ENCODE results near the gene KDR.

DNA sequence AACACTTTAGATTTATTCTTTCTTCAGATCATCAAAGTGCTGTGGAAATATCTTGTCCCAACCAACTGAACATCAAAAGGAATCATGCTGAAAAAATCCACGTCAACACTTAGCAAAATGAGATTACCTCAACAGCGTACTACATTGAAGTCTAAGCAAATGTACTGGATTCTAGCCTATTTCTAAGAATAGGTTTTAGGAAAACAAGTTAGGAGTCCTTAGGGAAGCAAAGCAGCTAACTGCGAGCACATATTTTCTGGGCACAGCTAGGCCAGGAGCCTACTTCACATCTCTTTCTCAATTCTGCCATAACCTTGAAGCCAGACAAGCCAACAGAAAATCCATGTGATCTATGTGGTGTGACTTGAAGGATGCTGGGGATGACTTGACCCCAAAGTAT lies 22.2 kb downstream of the KDR start:
- TF ChIP-seq, protein P1, sequence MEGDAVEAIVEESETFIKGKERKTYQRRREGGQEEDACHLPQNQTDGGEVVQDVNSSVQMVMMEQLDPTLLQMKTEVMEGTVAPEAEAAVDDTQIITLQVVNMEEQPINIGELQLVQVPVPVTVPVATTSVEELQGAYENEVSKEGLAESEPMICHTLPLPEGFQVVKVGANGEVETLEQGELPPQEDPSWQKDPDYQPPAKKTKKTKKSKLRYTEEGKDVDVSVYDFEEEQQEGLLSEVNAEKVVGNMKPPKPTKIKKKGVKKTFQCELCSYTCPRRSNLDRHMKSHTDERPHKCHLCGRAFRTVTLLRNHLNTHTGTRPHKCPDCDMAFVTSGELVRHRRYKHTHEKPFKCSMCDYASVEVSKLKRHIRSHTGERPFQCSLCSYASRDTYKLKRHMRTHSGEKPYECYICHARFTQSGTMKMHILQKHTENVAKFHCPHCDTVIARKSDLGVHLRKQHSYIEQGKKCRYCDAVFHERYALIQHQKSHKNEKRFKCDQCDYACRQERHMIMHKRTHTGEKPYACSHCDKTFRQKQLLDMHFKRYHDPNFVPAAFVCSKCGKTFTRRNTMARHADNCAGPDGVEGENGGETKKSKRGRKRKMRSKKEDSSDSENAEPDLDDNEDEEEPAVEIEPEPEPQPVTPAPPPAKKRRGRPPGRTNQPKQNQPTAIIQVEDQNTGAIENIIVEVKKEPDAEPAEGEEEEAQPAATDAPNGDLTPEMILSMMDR (IDR thresholded peaks at IDR 0.05; ENCODE audit: poor library complexity) = no peak
- no peak for TF ChIP-seq EZH2 (IDR thresholded peaks at IDR 0.05; ENCODE audit: borderline replicate concordance)
